ENCODE results near the gene IBSP.
A peak's percentile ranks its signal among the peaks of the same experiment; 100 is the strongest.

IBSP gene

GRCh38 chr4:87838890-87839591, 39.7 kb downstream of the IBSP start:
- DNase-seq: no peak

GRCh38 chr4:87839592-87839946, 40.2 kb downstream of the IBSP start:
- no peak for DNase-seq

- no peak for DNase-seq
These were observed 40.8 kb downstream of the IBSP start for GRCh38 chr4:87840149-87840548.

GRCh38 chr4:87843936-87844335, 44.6 kb downstream of the IBSP start:
- DNase-seq: no peak

GRCh38 chr4:87844452-87844851, 45.1 kb downstream of the IBSP start:
- no peak for DNase-seq

GRCh38 chr4:87846226-87846625, 46.9 kb downstream of the IBSP start:
- DNase-seq: no peak

- peak; percentile 12 for DNase-seq
These were observed 49.4 kb downstream of the IBSP start for GRCh38 chr4:87848622-87849351.

GRCh38 chr4:87849612-87850011, 50.3 kb downstream of the IBSP start:
- no peak for DNase-seq

GRCh38 chr4:87851332-87851731, 52.0 kb downstream of the IBSP start:
- DNase-seq: no peak

- no peak for DNase-seq
These were observed 52.6 kb downstream of the IBSP start for GRCh38 chr4:87851953-87852352.

- DNase-seq: no peak
These were observed 53.8 kb downstream of the IBSP start for GRCh38 chr4:87853108-87853507.

- no peak for DNase-seq
These were observed 54.5 kb downstream of the IBSP start for GRCh38 chr4:87853891-87854290.

- DNase-seq: no peak
These were observed 56.2 kb downstream of the IBSP start for GRCh38 chr4:87855559-87855958.

- DNase-seq: no peak
These were observed 57.5 kb downstream of the IBSP start for GRCh38 chr4:87856816-87857215.

- no peak for DNase-seq
These were observed 58.4 kb downstream of the IBSP start for GRCh38 chr4:87857789-87858188.
